NCI-H1436 treated with DMSO at 0.1 percent for 48 hours (cell line): ENCODE measurements around the gene NOXA1.
"Not testable (repeated sequence)": the region's sequence is repeated elsewhere in the genome, so short reads cannot be mapped to it uniquely, and the experiment has no call there.

Experiments
- DNase-seq: peaks from one replicate; lab custom pipeline; 2025; lab: John Stamatoyannopoulos, UW

Gene NOXA1

DNA sequence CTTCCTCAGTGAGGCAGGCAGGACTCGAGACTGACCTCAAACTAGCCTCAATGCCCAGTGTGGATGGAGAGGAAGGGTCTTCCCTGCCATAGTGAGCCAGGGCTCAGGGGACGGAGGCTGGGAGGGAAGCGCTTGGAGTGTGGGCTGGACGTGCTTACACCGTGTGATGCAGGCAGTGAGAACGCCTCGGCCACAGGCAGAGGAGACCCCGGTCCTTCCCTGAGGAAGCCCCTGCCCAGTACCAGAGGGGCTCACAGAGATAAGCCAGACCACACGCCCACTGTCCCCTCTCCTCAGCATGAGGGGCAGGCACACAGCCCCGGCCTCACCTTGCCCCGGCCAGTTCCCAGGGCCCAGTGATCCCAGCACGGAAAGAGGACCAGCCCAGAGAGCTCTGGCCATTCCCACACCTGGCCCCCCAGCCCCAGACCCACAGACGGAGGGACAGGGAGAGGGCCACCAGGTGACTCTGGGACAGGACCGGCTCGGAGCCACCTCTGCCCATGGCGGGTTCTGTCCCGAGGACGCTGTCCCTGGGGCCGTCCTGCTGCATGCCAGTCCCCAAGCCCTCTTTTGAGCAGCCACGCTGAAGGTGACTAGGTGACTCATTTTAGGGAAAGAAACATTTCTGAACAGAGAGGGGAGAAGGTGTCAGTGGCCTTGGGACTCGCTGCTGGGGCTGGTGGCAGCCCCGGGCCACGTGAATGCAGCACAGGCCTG, 42.0 kb downstream of the NOXA1 start:
- no peak for DNase-seq

DNA sequence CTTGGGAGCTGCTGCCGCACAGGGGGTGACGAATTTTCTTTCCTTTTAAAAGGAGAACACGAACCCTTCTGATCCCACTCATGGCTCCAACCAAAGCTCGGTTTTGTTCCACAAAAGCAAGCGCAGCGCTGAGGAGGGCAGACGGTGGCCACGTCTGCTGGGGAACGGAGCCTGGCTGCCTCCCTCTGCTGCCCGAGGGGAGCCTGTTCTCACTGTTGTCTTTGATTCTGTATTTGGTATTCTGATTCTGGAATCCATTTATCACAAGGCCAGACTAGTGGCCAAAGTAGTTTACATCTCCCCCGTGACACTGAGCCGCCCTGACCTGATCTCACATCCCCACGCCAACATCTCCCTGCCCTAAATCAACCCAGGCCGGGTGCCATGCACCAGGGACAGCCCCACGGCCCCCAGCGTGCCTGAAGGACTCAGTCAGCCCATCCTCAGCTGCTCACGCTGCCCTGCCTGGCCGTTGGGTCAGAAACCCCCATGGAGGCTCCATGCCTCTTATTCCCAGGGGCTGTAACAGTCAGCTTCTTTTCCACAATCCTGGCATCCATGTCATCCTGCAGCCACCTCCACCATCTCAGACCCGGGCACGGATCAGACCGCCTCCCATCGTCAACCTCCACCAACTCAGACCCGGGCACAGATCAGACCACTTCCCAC, 42.7 kb downstream of the NOXA1 start:
- no peak for DNase-seq

DNA sequence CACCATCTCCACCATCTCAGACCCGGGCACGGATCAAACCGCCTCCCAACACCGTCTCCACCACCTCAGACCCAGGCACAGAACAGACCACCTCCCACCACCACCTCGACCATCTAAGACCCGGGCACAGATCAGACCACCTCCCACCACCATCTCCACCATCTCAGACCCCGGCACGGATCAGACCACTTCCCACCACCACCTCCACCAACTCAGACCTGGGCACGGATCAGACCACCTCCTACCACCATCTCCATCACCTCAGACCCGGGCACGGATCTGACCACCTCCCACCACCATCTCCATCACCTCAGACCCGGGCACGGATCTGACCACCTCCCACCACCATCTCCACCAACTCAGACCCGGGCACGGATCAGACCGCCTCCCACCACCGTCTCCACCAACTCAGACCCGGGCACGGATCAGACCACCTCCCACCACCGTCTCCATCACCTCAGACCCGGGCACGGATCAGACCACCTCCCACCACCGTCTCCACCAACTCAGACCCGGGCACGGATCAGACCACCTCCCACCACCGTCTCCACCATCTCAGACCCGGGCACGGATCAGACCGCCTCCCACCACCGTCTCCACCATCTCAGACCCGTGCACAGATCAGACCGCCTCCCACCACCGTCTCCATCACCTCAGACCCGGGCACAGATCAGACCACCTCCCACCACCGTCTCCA, 43.3 kb downstream of the NOXA1 start:
- not testable (repeated sequence) for DNase-seq

DNA sequence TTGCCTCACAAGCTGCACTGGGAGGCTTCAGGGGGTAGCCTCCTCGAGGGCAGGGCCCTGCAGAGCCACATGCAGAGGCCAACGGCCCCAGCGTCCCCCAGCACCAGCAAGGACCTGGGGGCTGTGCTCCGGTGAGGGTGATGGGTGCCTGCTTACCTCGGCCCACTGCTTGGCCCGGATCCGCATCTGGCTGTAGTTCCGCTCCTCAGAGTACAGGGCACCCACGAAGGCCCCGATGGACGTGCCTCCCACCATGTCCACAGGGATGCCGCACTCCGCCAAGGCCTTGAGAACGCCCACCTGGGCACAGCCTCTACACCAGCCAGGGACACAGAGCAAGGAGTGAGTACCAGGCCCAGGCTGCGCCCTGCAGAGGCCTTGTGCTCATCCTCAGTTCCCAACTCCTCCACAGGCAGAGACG, 44.0 kb downstream of the NOXA1 start:
- DNase-seq: no peak

DNA sequence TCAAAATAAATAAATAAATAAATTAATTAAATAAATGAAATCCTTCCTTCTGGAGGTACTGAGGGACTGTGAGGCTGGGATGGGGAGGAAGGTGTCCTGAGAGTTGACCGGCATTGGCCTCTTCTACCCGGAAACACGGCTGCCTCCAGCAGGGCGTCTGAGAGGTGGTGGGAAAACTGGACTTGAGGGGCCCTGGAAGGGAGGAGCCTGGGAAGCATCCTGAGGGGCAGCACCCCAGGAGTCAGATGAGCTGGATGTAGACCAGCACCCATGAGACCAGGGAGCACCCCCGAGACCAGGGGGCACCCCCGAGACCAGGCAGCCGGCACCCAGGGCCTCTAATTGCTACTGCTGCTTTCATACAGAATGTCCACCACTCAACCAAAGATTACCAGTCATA, 44.7 kb downstream of the NOXA1 start:
- DNase-seq: no peak

DNA sequence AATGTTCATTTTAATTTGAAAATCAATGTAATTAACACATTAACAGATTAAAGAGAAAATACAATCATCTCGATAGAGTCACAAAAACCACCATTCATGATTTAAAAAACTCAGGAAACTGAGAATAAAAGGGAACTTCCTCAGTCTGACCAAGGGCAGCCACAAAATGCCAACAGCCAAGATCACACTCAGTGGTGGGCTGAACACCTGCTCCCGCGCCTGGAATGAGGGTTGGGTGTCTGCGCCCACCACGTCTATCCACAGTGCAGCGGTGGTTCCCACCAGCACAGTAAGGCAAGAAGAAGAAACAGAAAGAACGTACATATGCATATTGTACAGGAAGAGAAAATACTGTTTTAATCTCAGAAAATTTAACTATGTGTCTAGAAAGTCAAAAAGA, 47.6 kb downstream of the NOXA1 start:
- DNase-seq: no peak

DNA sequence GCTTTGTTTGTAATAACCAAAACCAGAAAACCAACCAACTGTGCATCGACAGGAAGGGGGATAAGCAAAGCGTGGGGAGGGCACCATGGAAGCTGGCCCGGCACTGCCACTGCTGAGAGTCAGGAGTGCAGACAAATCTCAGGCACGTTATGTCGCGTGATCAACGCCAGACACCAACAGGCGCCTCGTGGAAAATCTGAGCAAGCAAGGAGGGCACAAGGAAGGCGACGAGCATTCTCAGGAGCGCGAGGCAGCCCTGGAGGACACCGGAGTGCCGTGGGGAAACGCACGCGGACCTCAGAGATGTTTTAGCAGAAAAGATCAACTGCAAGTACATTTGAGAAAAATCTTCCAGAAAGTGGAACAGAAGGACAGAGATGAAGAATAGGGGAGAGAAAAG, 51.1 kb downstream of the NOXA1 start:
- DNase-seq: no peak

DNA sequence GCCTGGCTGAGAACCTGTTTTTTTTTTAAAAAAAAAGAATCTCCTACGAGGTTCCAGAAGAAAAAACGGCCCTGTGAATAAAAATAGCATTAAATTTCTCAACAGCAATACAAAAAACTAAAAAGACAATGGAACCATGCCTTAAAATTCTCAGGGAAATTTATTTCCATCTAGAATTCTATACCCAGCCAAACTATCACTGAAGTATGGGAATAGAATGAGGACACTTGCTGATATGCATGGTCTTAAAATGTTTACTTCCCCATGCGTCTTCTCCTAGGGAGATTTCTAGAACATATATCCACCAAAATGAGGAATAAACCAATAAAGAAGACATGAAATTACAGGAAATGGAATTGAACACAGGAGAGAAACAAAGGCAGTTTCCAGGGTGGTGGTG, 52.5 kb downstream of the NOXA1 start:
- DNase-seq: no peak

DNA sequence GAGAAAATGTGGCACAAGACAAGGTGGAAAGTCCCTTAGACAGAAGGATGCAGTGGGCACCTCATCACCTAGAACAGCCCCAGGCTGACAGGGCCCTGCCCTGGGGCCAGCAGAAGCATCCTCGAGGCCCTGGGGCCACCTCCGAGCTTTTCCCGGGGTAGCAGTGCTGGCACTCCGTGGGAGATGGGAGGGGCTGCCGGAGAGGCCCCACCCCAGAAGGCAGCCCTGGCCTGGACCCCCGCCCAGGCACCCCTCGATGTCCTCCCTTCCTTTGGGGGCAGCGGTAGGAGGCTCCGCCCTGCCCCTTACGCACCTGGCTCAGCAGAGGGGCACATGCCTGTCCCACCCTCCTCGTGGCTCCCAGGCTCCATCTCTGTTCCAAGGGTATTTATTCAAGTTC, 53.7 kb downstream of the NOXA1 start:
- no peak for DNase-seq

DNA sequence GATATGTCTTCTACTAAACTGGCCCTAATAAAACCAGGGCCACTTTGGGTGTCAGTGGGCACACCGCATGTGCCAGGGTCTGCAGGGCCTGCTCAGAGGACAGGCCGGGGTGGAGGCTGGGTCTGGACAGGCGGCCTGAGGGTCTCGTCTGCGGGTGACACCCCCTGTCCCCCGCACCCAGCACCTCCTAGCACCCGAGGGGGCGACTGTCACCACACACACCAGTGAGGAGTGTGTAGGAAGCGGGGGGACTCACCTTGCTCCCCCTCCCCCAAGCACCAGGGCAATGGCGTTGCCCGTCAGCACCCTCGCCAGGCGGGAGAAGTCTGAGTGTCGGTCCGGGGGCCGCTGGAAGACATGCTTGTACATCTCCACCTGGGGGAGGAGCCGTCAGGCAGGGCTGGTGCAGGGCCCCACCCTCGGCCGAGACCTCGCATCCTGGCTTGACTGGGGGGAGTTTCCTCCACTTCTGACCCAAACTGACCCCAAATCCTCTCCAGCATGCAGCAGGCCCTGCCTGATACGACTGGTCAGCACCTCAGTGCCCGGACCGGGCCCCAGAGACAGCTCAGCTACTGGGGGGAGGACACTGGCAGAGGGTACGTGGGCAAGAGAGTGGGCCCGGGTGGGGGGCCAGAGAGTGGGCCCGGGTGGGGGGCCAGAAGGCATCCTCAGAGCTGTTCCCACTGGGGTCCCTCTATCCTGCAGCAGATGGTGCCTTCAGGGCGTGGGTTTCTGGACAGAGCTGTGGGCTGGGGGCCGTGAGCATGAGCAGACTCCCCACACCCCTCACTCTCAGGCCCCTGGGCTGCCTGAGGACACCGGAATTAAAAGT, 54.8 kb downstream of the NOXA1 start:
- DNase-seq: no peak

DNA sequence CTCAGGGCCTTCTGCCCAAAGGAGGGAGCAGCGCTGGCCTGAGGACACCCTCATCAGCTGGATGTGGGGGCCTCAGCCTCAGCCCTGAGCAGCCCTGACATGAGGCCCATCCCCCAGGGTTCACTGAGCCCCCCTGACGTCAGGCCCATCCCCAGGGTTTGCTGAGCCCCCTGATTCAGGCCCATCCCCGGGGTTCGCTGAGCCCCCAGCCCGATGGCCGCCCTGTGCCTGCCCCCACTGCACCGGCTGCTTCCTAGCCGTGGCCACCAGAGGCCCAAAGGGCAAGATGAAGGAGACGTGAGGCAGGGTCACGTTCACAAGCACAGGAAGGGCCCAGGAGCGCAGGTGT, 55.4 kb downstream of the NOXA1 start:
- no peak for DNase-seq

DNA sequence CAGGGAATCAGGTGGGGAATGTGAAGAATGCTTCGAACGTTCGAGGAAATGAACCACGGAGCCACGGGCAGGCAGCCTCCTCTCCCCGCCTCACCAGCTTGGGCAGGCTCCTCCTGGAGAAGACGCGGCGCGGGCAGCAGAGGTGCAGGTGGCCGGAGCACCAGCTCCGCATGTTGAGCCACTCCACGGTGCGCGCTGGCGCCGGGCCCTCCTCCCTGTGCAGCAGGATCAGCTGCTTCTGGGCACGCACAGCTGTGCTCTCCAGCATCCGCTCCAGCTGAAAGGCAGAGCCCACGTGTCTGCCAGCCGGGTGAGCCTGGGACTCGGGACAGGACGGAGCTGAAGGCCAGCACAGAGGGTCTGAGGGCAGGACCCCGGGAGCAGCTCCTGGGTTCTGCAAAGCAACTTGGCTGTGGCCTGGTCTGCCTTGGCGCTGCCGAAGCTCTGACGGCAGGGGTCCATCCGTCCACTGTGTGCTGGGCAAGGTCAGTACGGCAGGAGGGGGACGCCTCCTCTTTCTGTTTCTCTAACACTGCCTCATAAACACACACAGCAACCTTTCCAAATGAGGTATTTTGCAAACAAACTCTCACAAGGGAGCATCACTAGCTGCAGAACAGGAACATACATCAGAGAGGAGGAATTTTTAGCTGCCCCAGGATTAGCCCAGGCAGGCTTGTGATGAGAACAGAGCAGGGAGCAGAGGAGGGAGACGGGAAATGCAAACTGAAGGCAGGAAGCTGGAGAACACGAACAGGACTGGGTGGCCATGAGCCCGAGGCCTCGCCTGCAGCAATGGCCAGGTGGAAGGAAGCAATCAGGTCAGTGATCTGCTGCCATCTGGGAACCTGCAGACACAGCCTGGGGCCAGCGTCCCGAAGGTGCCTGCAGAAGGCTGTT, 56.0 kb downstream of the NOXA1 start:
- DNase-seq: no peak

DNA sequence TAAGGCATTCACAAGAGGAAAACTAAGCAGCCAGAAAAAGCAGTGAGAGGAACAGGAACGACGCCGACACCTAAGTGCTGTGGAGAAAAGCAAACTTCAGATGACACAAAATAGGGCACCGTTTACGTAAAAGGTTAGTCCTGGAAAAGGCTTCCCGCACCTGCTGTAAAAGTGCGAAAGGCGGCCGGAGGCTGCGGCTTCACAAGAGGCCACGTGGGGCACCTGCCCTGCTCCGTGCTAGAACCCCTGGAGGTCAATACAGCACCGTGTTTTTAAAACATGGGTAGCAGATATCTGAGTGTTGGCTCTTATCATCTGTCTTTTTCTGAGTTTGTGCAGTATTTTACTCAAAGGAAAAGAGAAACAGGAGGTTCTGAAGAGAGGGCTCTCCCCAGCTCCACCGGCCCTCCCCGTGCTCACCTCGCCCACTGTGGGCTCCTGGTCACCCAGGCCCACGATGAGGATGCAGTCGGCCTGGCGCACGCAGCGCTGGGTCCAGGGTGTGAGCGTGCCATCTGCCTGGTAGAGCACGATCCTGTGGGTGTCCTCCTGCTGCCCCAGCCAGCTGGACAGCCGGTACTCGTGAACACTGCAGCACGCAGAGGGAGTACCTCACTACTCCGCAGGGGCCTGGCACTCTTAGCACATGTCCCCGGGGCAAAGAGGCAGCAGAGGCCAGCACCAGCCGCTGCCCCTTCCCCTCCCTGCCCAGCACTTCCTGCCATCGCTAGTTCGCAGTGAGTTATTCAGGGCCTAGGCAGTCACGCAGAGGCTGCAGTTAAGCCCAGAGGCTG, 56.9 kb downstream of the NOXA1 start:
- DNase-seq: no peak

DNA sequence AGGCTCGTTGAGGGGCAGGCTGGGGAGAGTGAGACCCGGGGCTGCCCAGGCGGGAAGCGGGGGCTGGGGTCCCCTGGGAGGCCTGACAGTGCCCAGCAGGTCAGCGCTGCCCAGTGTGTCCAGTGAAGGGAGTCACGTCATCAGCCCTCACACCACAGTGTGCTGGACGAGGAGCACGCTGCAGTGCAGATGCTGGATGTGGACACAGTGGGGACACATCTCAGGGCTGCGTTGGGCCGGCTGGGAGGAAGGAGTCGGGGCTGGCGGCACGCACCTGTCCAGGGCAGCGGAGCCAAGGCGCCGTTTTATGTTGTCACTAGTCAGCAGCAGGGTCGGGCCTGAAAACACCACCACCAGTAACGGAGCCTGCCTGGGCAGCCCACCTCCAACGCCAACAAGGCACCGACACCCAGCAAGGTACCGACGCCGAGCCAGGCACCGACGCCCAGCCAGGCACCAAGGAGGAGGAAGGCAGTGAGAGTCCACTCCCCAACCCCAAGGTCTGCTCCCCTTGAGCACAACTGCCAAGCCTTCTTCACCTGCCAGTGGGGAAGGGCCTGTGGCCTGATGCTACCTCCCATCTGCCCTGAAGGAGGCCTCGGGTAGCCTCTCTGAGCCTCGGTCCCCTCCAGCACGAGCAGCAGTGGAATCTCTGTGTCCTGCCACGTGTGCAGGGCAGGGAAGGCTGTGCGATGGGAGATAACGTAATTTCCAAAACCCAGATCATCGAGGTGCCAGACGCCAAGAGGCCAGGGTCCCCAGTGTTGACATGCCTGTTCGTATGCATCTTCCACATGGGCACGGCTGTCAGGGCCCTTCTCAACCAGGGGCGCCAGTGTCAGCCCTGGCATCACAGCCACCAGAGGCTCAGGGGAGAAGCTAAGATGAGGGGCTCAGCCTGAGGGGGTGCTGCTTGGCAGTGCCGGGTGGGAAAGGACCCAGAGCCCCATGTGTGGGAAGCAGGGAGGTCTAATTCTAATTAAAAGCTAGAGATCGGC, 57.8 kb downstream of the NOXA1 start:
- DNase-seq: no peak

DNA sequence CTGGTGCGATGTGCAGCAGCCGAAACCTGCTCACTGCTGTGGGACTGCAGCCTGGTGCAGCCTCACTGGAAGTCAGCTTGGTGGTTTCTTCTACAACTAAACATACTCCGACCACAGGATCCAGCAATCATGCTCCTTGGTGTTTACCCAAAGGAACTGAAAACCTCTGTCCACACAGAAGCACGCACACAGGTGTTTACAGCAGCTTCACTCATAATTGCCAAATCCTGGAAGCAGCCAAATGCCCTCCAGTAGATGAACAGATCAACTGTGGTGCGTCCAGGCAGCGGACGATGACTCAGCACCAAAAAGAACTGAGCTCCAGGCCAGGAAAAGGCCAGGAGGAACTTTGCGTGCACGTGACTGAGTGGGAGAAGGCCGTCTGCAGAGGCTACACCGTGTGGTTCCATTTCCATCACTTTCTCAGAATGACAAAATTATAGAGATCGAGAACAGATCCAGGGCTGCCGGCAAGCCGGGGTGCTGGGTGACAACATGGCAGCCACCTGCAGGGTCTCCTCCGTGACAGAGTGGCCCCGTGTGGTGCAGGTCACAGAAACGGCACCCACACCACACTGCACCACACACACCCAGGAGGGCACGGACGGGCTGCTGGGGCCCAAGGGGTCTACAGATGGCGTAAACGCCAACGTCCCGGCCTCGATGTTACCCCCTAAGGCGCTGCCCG, 59.0 kb downstream of the NOXA1 start:
- DNase-seq: no peak
